AML-193 (cell line): Measurements from ENCODE around the gene RAB30.

Experiments used
- DNase-seq, 2 experiments: peaks; one replicate each; lab custom pipeline; 2025; lab: John Stamatoyannopoulos, UW

Gene RAB30

GRCh38 chr11:83039566-83039965, 32.1 kb downstream of the RAB30 start:
- no peak for DNase-seq

- no peak for DNase-seq
Measured at GRCh38 chr11:83037877-83038276, 33.8 kb downstream of the RAB30 start.

- no peak for DNase-seq
Measured at GRCh38 chr11:83036701-83037100, 35.0 kb downstream of the RAB30 start.

- DNase-seq, result no peak
Measured at GRCh38 chr11:83035070-83035854, 36.4 kb downstream of the RAB30 start.

- DNase-seq, result no peak
Measured at GRCh38 chr11:83034673-83035014, 37.1 kb downstream of the RAB30 start.

GRCh38 chr11:83033972-83034672, 37.6 kb downstream of the RAB30 start:
- no peak for DNase-seq

- no peak for DNase-seq
Measured at GRCh38 chr11:83033371-83033770, 38.3 kb downstream of the RAB30 start.

- DNase-seq, result no peak
Measured at GRCh38 chr11:83031127-83031526, 40.6 kb downstream of the RAB30 start.

- DNase-seq, result no peak
Measured at GRCh38 chr11:83027794-83028193, 43.9 kb downstream of the RAB30 start.

- no peak for DNase-seq
Measured at GRCh38 chr11:83027289-83027688, 44.4 kb downstream of the RAB30 start.

GRCh38 chr11:83026229-83026628, 45.5 kb downstream of the RAB30 start:
- DNase-seq, result no peak

- no peak for DNase-seq
Measured at GRCh38 chr11:83025267-83025704, 46.4 kb downstream of the RAB30 start.

GRCh38 chr11:83024270-83024854, 47.3 kb downstream of the RAB30 start:
- DNase-seq, result no peak

- no peak for DNase-seq
Measured at GRCh38 chr11:83023410-83023809, 48.3 kb downstream of the RAB30 start.

GRCh38 chr11:83021780-83022125, 49.9 kb downstream of the RAB30 start:
- DNase-seq, result no peak

GRCh38 chr11:83020942-83021779, 50.5 kb downstream of the RAB30 start:
- no peak for DNase-seq

GRCh38 chr11:83019888-83020579, 51.7 kb downstream of the RAB30 start:
- DNase-seq, result no peak

- DNase-seq, result no peak
Measured at GRCh38 chr11:83014951-83015350, 56.7 kb downstream of the RAB30 start.

GRCh38 chr11:83012168-83013067, 59.3 kb downstream of the RAB30 start:
- DNase-seq, result no peak

- DNase-seq, result no peak
Measured at GRCh38 chr11:83011333-83012167, 60.1 kb downstream of the RAB30 start.
